Liver (tissue), 9 donors: ENCODE results near the gene CPNE4. TPM values are rescaled to one million over a fixed set of nuclear protein-coding genes. Genes with fewer than 3 reads are reported as not detected.

ENCODE experiments used
- DNase-seq: peaks from one replicate; pipeline ENCODE4 v3.0.0-alpha.2; 2017; ENCODE audit warnings: low spot score
- H3K27ac ChIP-seq, 2 donors: one replicate each; pipeline ENCODE4 v1.7.0; 2013; ENCODE audit warnings: inconsistent platforms in 2 of 2, low read length in 2 of 2, control low read depth in 1 of 2, low read depth in 1 of 2, mild to moderate bottlenecking in 1 of 2
- H3K27me3 ChIP-seq, 4 donors: one replicate each; pipeline versions ENCODE4 v1.6.1 to v1.7.0; 2013; ENCODE audit warnings: low read length in 3 of 4, inconsistent platforms in 1 of 4, mild to moderate bottlenecking in 1 of 4, moderate library complexity in 1 of 4; ENCODE audit not compliant: control insufficient read depth in 4 of 4, insufficient read depth in 4 of 4
- H3K36me3 ChIP-seq, 4 donors: one replicate each; pipeline versions ENCODE4 v1.6.1 to v1.7.0; 2013; ENCODE audit warnings: low read length in 3 of 4, mild to moderate bottlenecking in 3 of 4, low read depth in 1 of 4, moderate library complexity in 1 of 4; ENCODE audit not compliant: control insufficient read depth in 4 of 4, insufficient read depth in 3 of 4
- H3K4me1 ChIP-seq, 4 donors: one replicate each; pipeline versions ENCODE4 v1.6.1 to v1.7.0; 2013; ENCODE audit warnings: low read length in 3 of 4, mild to moderate bottlenecking in 3 of 4, moderate library complexity in 1 of 4; ENCODE audit not compliant: control insufficient read depth in 4 of 4, insufficient read depth in 4 of 4
- H3K4me3 ChIP-seq, 3 donors: one replicate each; pipeline versions ENCODE4 v1.6.1 to v1.7.0; 2013; ENCODE audit warnings: low read length in 3 of 3, control low read depth in 1 of 3, low read depth in 1 of 3, mild to moderate bottlenecking in 1 of 3
- H3K9ac ChIP-seq, 2 donors: one replicate each; pipeline ENCODE4 v1.7.0; 2013; ENCODE audit warnings: low read length in 2 of 2, mild to moderate bottlenecking in 2 of 2, moderate library complexity in 2 of 2, control low read depth in 1 of 2, low read depth in 1 of 2
- H3K9me3 ChIP-seq, 4 donors: one replicate each; pipeline versions ENCODE4 v1.6.1 to v1.7.0; 2013; ENCODE audit warnings: low read length in 3 of 4; ENCODE audit not compliant: control insufficient read depth in 4 of 4
- ATF3 ChIP-seq: IDR thresholded peaks from 2 replicates; pipeline ENCODE4 v1.6.1; 2016; ENCODE audit warnings: antibody characterized with exemption
- CTCF ChIP-seq: fragments of 150-350 bp; IDR thresholded peaks from 2 replicates; pipeline ENCODE4 v1.5.1; 2017; ENCODE audit warnings: improper control_type of control experiment, low read depth, low read length; ENCODE audit not compliant: missing input control
- EGR1 ChIP-seq, 2 donors: IDR thresholded peaks; 2 replicates each; pipeline ENCODE4 v1.6.1; 2016 to 2018; ENCODE audit warnings: antibody characterized with exemption in 2 of 2, low read depth in 2 of 2
- FOXA1 ChIP-seq: IDR thresholded peaks from 2 replicates; pipeline ENCODE4 v1.6.1; 2016; ENCODE audit warnings: antibody characterized with exemption
- FOXA2 ChIP-seq: IDR thresholded peaks from 2 replicates; pipeline ENCODE4 v1.6.1; 2016; ENCODE audit warnings: antibody characterized with exemption
- GABPA ChIP-seq, 2 donors: IDR thresholded peaks in 1 of 2; conservative IDR thresholded peaks in 1 of 2; 2 replicates each; pipeline ENCODE4 v1.6.1; 2016; ENCODE audit warnings: antibody characterized with exemption in 2 of 2, mild to moderate bottlenecking in 1 of 2, moderate library complexity in 1 of 2
- HNF4A ChIP-seq, 2 donors: conservative IDR thresholded peaks; 2 replicates each; pipeline ENCODE4 v1.6.1; 2016; ENCODE audit warnings: antibody characterized with exemption in 2 of 2, mild to moderate bottlenecking in 2 of 2
- HNF4G ChIP-seq: IDR thresholded peaks from 2 replicates; pipeline ENCODE4 v1.6.1; 2016; ENCODE audit warnings: antibody characterized with exemption
- JUND ChIP-seq, 2 donors: IDR thresholded peaks; 2 replicates each; pipeline ENCODE4 v1.6.1; 2016; ENCODE audit warnings: antibody characterized with exemption in 2 of 2
- MAX ChIP-seq: IDR thresholded peaks from 2 replicates; pipeline ENCODE4 v1.6.1; 2016; ENCODE audit warnings: antibody characterized with exemption
- RAD21 ChIP-seq, 2 donors: IDR thresholded peaks; 2 replicates each; pipeline ENCODE4 v1.6.1; 2016; ENCODE audit warnings: antibody characterized with exemption in 2 of 2, mild to moderate bottlenecking in 2 of 2
- REST ChIP-seq: IDR thresholded peaks from 2 replicates; pipeline ENCODE4 v1.6.1; 2016; ENCODE audit warnings: antibody characterized with exemption, mild to moderate bottlenecking
- SP1 ChIP-seq: IDR thresholded peaks from 2 replicates; pipeline ENCODE4 v1.6.1; 2018; ENCODE audit warnings: antibody characterized with exemption, mild to moderate bottlenecking
- TAF1 ChIP-seq: conservative IDR thresholded peaks from 2 replicates; pipeline ENCODE4 v1.6.1; 2016; ENCODE audit warnings: antibody characterized with exemption, mild to moderate bottlenecking
- YY1 ChIP-seq: IDR thresholded peaks from 2 replicates; pipeline ENCODE4 v1.6.1; 2016; ENCODE audit warnings: antibody characterized with exemption, mild to moderate bottlenecking
- ZBTB33 ChIP-seq: IDR thresholded peaks from 2 replicates; pipeline ENCODE4 v1.6.1; 2016; ENCODE audit warnings: antibody characterized with exemption
- WGBS: extraction: QIAGEN DNeasy Blood & Tissue Kit; methylation state at CpG from one replicate; pipeline ENCODE4 v1.1.7; 2013; 5-methylcytosine and 5-hydroxymethylcytosine counted together
- polyA plus RNA-seq, 2 donors: library from polyadenylated mRNA; stranded (reverse) in 1 of 2; unstranded in 1 of 2; fragments of 200-250 nt in 1 of 2; fragments of >200 nt in 1 of 2; fragmentation: Nextera tagmentation in 1 of 2; extraction: Ambion mirVana in 1 of 2; gene quantifications; one replicate each; pipeline versions ENCODE4 v1.2.1 to v1.2.3, GENCODE V29; 2013 to 2015
- total RNA-seq, 2 donors: library from RNA; depleted of rRNA; stranded (reverse); fragments of >200 nt; gene quantifications; one replicate each; pipeline ENCODE4 v1.2.3, GENCODE V29; 2014
- donor health status: healthy.
- donor health status: healthy.
- donor health status: healthy.
- donor health status: healthy.
- donor health status: healthy.

Gene CPNE4
- total and polyA plus RNA-seq, 4 donors = under 0.01 to 0.03 TPM; not detected in 2

GRCh38 chr3:131491775-131492174 lies 543.0 kb downstream of the CPNE4 start:
- DNase-seq = no peak
- WGBS = 99% methylated on average over 2 of the region's 2 CpGs
- no peaks in the 10 kb centered on the region for H3K27me3 ChIP-seq
- no peak overlapping the region for H3K9ac ChIP-seq
- peaks cover 1 to 43% (median 17%) of the 10 kb centered on the region in 4 donors for H3K36me3 ChIP-seq
- H3K9me3 ChIP-seq = no peaks in the 10 kb centered on the region
- no peak overlapping the region for H3K27ac ChIP-seq
- no peak for TF ChIP-seq GABPA (IDR thresholded peaks at IDR 0.05 in 1 of 2, conservative IDR thresholded peaks at IDR 0.05 in 1 of 2)
- TF ChIP-seq TAF1 = no peak
- no peak for TF ChIP-seq FOXA2
- no peak for TF ChIP-seq ATF3
- no peak for TF ChIP-seq REST
- TF ChIP-seq HNF4A (conservative IDR thresholded peaks at IDR 0.05) = no peak
- TF ChIP-seq HNF4G = no peak
- TF ChIP-seq CTCF = no peak
- no peak for TF ChIP-seq MAX
- TF ChIP-seq ZBTB33 = no peak
- no peak for TF ChIP-seq RAD21 (IDR thresholded peaks at IDR 0.05)
- TF ChIP-seq EGR1 (IDR thresholded peaks at IDR 0.05; ENCODE audit: low read depth in 2 of 2) = no peak
- no peak for TF ChIP-seq SP1
- no peak for TF ChIP-seq JUND (IDR thresholded peaks at IDR 0.05)
- no peak for TF ChIP-seq FOXA1
- no peak overlapping the region for H3K4me3 ChIP-seq
- peaks cover 0 to 1% (median 0%) of the 10 kb centered on the region in 4 donors for H3K4me1 ChIP-seq

- Histone ChIP-seq H3K9me3 (no peaks in the 10 kb centered on the region), H3K36me3 (peaks cover 1 to 37% (median 13%) of the 10 kb centered on the region in 4 donors), H3K9ac (no peak overlapping the region), H3K4me3 (no peak overlapping the region), H3K4me1 (peaks cover 0 to 1% (median 0%) of the 10 kb centered on the region in 4 donors), H3K27ac (no peak overlapping the region), H3K27me3 (no peaks in the 10 kb centered on the region)
- 97% methylated on average over 2 of the region's 2 CpGs for WGBS
- no peak for DNase-seq
- TF ChIP-seq FOXA2 (no peak), ATF3 (no peak), HNF4G (no peak), CTCF (no peak), TAF1 (no peak), FOXA1 (no peak), REST (no peak), YY1 (no peak), MAX (no peak)
Measured at GRCh38 chr3:131491084-131491483, 543.7 kb downstream of the CPNE4 start.
